ENCODE measurements around the gene GPATCH1. TPM values are rescaled to one million over a fixed set of nuclear protein-coding genes. Genes with fewer than 3 reads are reported as not detected.

The GPATCH1 gene
- total and polyA plus RNA-seq, 10 of the 15 experiments (the other 5 are each of a cell fraction or from before 2014, with no cell fraction given): 4.5 to 9.6 (median 7.2) TPM

DNA sequence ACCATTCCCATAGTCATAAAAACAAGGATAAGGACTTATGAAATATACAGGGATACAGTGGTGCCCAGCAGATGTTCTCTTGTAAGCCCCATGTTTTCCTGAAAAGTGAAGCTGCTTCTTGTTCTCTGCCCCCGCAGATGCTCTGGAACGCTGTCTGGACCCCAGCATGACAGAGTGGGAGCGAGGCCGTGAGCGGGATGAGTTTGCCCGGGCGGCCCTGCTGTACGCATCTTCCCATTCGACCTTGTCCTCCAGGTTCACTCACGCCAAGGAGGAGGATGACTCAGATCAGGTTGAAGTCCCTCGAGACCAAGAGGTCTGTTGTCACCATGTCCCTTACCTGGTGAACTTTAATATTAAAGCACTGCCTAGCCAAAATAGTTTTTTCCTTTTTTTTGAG is 30.6 kb downstream of the GPATCH1 start (continued):
- TF ChIP-seq, protein P1, sequence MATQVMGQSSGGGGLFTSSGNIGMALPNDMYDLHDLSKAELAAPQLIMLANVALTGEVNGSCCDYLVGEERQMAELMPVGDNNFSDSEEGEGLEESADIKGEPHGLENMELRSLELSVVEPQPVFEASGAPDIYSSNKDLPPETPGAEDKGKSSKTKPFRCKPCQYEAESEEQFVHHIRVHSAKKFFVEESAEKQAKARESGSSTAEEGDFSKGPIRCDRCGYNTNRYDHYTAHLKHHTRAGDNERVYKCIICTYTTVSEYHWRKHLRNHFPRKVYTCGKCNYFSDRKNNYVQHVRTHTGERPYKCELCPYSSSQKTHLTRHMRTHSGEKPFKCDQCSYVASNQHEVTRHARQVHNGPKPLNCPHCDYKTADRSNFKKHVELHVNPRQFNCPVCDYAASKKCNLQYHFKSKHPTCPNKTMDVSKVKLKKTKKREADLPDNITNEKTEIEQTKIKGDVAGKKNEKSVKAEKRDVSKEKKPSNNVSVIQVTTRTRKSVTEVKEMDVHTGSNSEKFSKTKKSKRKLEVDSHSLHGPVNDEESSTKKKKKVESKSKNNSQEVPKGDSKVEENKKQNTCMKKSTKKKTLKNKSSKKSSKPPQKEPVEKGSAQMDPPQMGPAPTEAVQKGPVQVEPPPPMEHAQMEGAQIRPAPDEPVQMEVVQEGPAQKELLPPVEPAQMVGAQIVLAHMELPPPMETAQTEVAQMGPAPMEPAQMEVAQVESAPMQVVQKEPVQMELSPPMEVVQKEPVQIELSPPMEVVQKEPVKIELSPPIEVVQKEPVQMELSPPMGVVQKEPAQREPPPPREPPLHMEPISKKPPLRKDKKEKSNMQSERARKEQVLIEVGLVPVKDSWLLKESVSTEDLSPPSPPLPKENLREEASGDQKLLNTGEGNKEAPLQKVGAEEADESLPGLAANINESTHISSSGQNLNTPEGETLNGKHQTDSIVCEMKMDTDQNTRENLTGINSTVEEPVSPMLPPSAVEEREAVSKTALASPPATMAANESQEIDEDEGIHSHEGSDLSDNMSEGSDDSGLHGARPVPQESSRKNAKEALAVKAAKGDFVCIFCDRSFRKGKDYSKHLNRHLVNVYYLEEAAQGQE (IDR thresholded peaks at IDR 0.05; ENCODE audit: low read depth, low read length): no peak
- TF ChIP-seq NFIC (IDR thresholded peaks at IDR 0.05; ENCODE audit: low read depth, low read length) (no peak), ASH2L (IDR thresholded peaks at IDR 0.05; ENCODE audit: borderline replicate concordance, low read depth) (no peak), GABPA (IDR thresholded peaks at IDR 0.05; ENCODE audit: low read depth) (no peak), MYB (IDR thresholded peaks at IDR 0.05; ENCODE audit: borderline replicate concordance, low read depth, low read length) (no peak)
- TF ChIP-seq, protein P2, sequence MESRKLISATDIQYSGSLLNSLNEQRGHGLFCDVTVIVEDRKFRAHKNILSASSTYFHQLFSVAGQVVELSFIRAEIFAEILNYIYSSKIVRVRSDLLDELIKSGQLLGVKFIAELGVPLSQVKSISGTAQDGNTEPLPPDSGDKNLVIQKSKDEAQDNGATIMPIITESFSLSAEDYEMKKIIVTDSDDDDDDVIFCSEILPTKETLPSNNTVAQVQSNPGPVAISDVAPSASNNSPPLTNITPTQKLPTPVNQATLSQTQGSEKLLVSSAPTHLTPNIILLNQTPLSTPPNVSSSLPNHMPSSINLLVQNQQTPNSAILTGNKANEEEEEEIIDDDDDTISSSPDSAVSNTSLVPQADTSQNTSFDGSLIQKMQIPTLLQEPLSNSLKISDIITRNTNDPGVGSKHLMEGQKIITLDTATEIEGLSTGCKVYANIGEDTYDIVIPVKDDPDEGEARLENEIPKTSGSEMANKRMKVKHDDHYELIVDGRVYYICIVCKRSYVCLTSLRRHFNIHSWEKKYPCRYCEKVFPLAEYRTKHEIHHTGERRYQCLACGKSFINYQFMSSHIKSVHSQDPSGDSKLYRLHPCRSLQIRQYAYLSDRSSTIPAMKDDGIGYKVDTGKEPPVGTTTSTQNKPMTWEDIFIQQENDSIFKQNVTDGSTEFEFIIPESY (IDR thresholded peaks at IDR 0.05): no peak

DNA sequence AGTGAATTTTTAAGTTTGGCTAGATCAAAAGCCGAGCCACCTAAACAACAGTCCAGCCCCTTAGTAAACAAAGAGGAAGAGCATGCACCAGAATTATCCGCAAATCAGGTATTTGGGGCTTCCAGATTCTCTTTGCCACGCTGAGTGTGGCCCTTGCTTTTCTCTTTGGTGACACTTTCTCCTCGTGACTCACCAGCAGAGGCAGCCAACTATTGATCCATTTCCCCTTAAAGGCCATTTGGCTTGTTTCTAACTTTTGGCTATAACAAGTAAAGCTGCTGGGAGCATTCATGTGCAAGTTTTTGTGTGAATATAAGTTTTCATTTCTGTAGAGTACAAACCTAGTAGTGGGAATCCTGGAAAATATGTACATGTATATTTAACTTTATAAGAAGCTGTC is 33.3 kb downstream of the GPATCH1 start:
- Histone ChIP-seq H3K4me3 (no peak overlapping the region), H2AFZ (ENCODE audit: control insufficient read depth, low read depth, low read length) (no peak overlapping the region), H3K27me3 (replicated peaks in 1 of 2; ENCODE audit: control insufficient read depth in 2 of 2, insufficient read depth in 2 of 2, low read length in 1 of 2) (no peaks in the 10 kb centered on the region), H4K20me1 (ENCODE audit: control insufficient read depth, insufficient read depth) (no peaks in the 10 kb centered on the region), H3K79me2 (ENCODE audit: control insufficient read depth, insufficient read depth, low read length) (no peaks in the 10 kb centered on the region), H3K4me2 (ENCODE audit: control insufficient read depth, insufficient read depth) (no peak overlapping the region), H3K9me3 (replicated peaks; ENCODE audit: control insufficient read depth, insufficient read depth, low read length) (no peaks in the 10 kb centered on the region), H3K27ac (ENCODE audit: control insufficient read depth, insufficient read depth) (no peak overlapping the region), H3K36me3 (ENCODE audit: control insufficient read depth in 2 of 2, insufficient read depth in 2 of 2, low read length in 1 of 2) (peaks cover 4 to 23% of the 10 kb centered on the region in 2 experiments), H3K4me1 (ENCODE audit: control insufficient read depth, insufficient read depth, low read length) (no peaks in the 10 kb centered on the region), H3K9ac (ENCODE audit: control insufficient read depth, insufficient read depth, low read length) (no peak overlapping the region)
- no peak for DNase-seq (ENCODE audit: low read depth, low spot score)
- SMC1A ChIA-PET (ENCODE audit: uncharacterized antibody, unreplicated experiment): no interaction called here
- no peak for FAIRE-seq
- RAD21 ChIA-PET (ENCODE audit: unreplicated experiment): no interaction called here
- in situ Hi-C loops (cut with MboI): no loop called here
- WGBS (ENCODE audit: insufficient coverage, insufficient replicate concordance, low lambda C conversion rate, missing lambda C conversion rate): 91% methylated on average over 4 of the region's 4 CpGs
- intact Hi-C loops (cut with micrococcal nuclease; ENCODE audit: unreplicated experiment): no loop called here
- CTCF ChIA-PET: interaction anchor here (2.2 kb wide), 1 partner anchor 11 kb away, joined by 10 read pairs; no protein-coding TSS in a partner anchor
- POLR2A ChIA-PET: no interaction called here
- no TSS peak for BruUV-seq (replicated peaks)
- no peak for TF ChIP-seq SIN3A (IDR thresholded peaks at IDR 0.05; ENCODE audit: low read depth, low read length)
- no peak for TF ChIP-seq TCF7 (IDR thresholded peaks at IDR 0.05; ENCODE audit: borderline replicate concordance)
- TF ChIP-seq, protein P3, sequence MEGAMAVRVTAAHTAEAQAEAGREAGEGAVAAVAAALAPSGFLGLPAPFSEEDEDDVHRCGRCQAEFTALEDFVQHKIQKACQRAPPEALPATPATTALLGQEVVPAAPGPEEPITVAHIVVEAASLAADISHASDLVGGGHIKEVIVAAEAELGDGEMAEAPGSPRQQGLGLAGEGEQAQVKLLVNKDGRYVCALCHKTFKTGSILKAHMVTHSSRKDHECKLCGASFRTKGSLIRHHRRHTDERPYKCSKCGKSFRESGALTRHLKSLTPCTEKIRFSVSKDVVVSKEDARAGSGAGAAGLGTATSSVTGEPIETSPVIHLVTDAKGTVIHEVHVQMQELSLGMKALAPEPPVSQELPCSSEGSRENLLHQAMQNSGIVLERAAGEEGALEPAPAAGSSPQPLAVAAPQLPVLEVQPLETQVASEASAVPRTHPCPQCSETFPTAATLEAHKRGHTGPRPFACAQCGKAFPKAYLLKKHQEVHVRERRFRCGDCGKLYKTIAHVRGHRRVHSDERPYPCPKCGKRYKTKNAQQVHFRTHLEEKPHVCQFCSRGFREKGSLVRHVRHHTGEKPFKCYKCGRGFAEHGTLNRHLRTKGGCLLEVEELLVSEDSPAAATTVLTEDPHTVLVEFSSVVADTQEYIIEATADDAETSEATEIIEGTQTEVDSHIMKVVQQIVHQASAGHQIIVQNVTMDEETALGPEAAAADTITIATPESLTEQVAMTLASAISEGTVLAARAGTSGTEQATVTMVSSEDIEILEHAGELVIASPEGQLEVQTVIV (IDR thresholded peaks at IDR 0.05; ENCODE audit: borderline replicate concordance, partially characterized antibody): no peak
- no peak for TF ChIP-seq TCF3 (IDR thresholded peaks at IDR 0.05; ENCODE audit: borderline replicate concordance, insufficient read depth, low read depth, low read length)
- TF ChIP-seq, protein P4, sequence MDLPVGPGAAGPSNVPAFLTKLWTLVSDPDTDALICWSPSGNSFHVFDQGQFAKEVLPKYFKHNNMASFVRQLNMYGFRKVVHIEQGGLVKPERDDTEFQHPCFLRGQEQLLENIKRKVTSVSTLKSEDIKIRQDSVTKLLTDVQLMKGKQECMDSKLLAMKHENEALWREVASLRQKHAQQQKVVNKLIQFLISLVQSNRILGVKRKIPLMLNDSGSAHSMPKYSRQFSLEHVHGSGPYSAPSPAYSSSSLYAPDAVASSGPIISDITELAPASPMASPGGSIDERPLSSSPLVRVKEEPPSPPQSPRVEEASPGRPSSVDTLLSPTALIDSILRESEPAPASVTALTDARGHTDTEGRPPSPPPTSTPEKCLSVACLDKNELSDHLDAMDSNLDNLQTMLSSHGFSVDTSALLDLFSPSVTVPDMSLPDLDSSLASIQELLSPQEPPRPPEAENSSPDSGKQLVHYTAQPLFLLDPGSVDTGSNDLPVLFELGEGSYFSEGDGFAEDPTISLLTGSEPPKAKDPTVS (IDR thresholded peaks at IDR 0.05; ENCODE audit: low read depth, low read length): no peak
- no peak for ATAC-seq
